ENCODE results near the gene TMEM181. TPM values are rescaled to one million over a fixed set of nuclear protein-coding genes. Genes with fewer than 3 reads are reported as not detected.
"Not testable (repeated sequence)": the region's sequence is repeated elsewhere in the genome, so short reads cannot be mapped to it uniquely, and the experiment has no call there.

Gene TMEM181
- total RNA-seq, 1 experiment from 2014 or later, result 31.6 TPM

DNA sequence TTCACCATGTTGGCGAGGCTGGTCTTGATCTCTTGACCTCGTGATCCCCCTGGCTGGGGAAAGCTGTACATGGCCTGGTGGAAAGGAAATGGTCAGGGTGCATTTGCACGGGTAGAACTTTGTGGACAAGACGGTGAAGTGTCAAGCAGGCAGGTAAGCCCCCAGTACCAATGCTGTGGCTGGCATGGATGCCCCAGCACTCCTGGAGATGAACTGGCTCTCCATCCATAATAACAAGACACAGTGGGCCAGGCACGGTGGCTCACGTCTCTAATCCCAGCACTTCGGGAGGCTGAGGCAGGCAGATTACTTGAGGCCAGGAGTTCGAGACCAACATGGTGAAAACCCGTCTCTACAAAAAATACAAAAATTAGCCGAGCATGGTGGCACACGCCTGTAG, 37.3 kb upstream of the TMEM181 start:
- peaks cover 7% of the 10 kb centered on the region for H3K9me3 ChIP-seq (ENCODE audit: low read depth, low read length, poor library complexity, severe bottlenecking)
- no peak for TF ChIP-seq EZH2 (IDR thresholded peaks at IDR 0.05; ENCODE audit: borderline replicate concordance, low read depth, low read length, poor library complexity, severe bottlenecking)
- DNase-seq (ENCODE audit: low spot score), result no peak

DNA sequence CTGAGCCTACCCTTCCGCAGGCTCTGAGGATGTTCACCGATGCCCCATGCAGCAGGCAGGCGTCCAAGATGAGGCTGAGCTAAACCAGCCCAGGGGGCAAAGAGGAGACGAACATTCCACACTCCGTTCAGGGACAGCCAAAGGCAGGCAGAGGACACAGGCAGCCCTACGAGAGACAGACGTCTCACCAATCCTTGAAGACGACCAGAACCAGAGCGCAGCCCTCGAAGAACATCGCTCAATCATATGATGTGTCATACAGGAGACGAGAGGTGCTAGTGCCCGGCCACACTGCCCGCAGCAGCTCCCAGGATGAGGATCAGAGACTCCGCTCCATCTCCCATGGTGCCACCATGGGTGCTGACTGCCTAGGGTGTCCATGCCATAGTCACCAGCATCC, 35.6 kb upstream of the TMEM181 start:
- H3K9me3 ChIP-seq (ENCODE audit: low read depth, low read length, poor library complexity, severe bottlenecking), result peaks cover 7% of the 10 kb centered on the region
- TF ChIP-seq, protein P1, sequence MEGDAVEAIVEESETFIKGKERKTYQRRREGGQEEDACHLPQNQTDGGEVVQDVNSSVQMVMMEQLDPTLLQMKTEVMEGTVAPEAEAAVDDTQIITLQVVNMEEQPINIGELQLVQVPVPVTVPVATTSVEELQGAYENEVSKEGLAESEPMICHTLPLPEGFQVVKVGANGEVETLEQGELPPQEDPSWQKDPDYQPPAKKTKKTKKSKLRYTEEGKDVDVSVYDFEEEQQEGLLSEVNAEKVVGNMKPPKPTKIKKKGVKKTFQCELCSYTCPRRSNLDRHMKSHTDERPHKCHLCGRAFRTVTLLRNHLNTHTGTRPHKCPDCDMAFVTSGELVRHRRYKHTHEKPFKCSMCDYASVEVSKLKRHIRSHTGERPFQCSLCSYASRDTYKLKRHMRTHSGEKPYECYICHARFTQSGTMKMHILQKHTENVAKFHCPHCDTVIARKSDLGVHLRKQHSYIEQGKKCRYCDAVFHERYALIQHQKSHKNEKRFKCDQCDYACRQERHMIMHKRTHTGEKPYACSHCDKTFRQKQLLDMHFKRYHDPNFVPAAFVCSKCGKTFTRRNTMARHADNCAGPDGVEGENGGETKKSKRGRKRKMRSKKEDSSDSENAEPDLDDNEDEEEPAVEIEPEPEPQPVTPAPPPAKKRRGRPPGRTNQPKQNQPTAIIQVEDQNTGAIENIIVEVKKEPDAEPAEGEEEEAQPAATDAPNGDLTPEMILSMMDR (conservative IDR thresholded peaks at IDR 0.05; ENCODE audit: low read depth, low read length), result no peak
- TF ChIP-seq EZH2 (IDR thresholded peaks at IDR 0.05; ENCODE audit: borderline replicate concordance, low read depth, low read length, poor library complexity, severe bottlenecking), result no peak
- ChIA-PET POLR2A (ENCODE audit: low non-redundant PET) (no interaction called here), CTCF (no interaction called here)
- DNase-seq (ENCODE audit: low spot score), result no peak
- H3K27ac ChIP-seq (ENCODE audit: low read depth, low read length, poor library complexity, severe bottlenecking), result no peak overlapping the region
- H3K36me3 ChIP-seq (ENCODE audit: insufficient read depth, low read length, poor library complexity, severe bottlenecking), result no peaks in the 10 kb centered on the region
- peaks cover 5% of the 10 kb centered on the region for H3K4me1 ChIP-seq (ENCODE audit: insufficient read depth, low read length, poor library complexity, severe bottlenecking)
- H3K4me3 ChIP-seq (ENCODE audit: low read depth, low read length, poor library complexity, severe bottlenecking), result no peak overlapping the region
- H3K27me3 ChIP-seq (replicated peaks; ENCODE audit: insufficient read depth, low read depth, low read length, poor library complexity), result no peaks in the 10 kb centered on the region
- no TSS peak for BruUV-seq (replicated peaks)
- intact Hi-C loops (cut with micrococcal nuclease; ENCODE audit: unreplicated experiment), result no loop called here

More for the DNA sequence above, 37.3 kb upstream of the TMEM181 start:
- CTCF ChIA-PET, result no interaction called here
- H3K4me1 ChIP-seq (ENCODE audit: insufficient read depth, low read length, poor library complexity, severe bottlenecking), result peaks cover 19% of the 10 kb centered on the region
- H3K27ac ChIP-seq (ENCODE audit: low read depth, low read length, poor library complexity, severe bottlenecking), result no peak overlapping the region
- intact Hi-C loops (cut with micrococcal nuclease; ENCODE audit: unreplicated experiment), result no loop called here
- no TSS peak for BruUV-seq (replicated peaks)
- POLR2A ChIA-PET (ENCODE audit: low non-redundant PET), result no interaction called here
- no peaks in the 10 kb centered on the region for H3K36me3 ChIP-seq (ENCODE audit: insufficient read depth, low read length, poor library complexity, severe bottlenecking)
- H3K4me3 ChIP-seq (ENCODE audit: low read depth, low read length, poor library complexity, severe bottlenecking), result no peak overlapping the region
- H3K27me3 ChIP-seq (replicated peaks; ENCODE audit: insufficient read depth, low read depth, low read length, poor library complexity), result no peaks in the 10 kb centered on the region

DNA sequence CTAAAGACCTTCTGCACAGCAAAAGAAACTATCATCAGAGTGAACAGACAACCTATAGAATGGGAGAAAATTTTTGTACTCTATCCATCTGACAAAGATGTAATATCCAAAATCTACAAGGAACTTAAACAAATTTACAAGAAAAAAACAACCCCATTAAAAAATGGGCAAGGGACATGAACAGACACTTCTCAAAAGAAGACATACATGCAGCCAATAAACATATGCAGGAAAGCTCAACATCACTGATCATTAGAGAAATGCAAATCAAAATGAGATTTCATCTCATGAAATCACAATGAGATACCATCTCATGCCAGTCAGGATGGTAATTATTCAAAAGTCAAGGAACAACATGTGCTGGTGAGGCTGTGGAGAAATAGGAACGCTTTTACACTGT, 32.0 kb upstream of the TMEM181 start:
- H3K36me3 ChIP-seq (ENCODE audit: insufficient read depth, low read length, poor library complexity, severe bottlenecking); H3K9me3 ChIP-seq (ENCODE audit: low read depth, low read length, poor library complexity, severe bottlenecking); CTCF ChIA-PET; intact Hi-C loops (cut with micrococcal nuclease; ENCODE audit: unreplicated experiment); H3K27ac ChIP-seq (ENCODE audit: low read depth, low read length, poor library complexity, severe bottlenecking); POLR2A ChIA-PET (ENCODE audit: low non-redundant PET); DNase-seq (ENCODE audit: low spot score); H3K4me3 ChIP-seq (ENCODE audit: low read depth, low read length, poor library complexity, severe bottlenecking); BruUV-seq (replicated peaks); H3K4me1 ChIP-seq (ENCODE audit: insufficient read depth, low read length, poor library complexity, severe bottlenecking); H3K27me3 ChIP-seq (replicated peaks; ENCODE audit: insufficient read depth, low read depth, low read length, poor library complexity): not testable (repeated sequence)

DNA sequence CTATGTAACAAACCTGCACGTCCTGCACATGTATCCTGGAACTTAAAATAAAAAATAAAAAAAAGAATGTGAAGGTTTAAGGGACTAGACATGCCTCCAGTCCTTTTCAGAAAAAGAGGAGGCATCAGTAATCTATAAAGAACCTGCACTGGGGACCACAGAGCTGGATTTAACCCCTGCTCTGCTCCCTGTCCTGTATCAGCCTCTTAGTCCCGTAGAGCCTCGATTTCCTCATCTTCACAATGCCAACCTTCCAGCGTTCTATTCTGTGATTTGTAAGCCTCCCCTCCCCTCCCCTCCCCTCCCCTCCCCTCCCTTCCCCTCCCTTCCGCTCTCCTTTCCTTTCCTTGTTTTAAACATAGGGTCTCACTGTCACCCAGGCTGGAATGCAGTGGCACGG, 31.1 kb upstream of the TMEM181 start:
- DNase-seq (ENCODE audit: low spot score), result no peak

More for the DNA sequence above, 31.1 kb upstream of the TMEM181 start:
- intact Hi-C loops (cut with micrococcal nuclease; ENCODE audit: unreplicated experiment), result no loop called here
- Histone ChIP-seq H3K27me3 (replicated peaks; ENCODE audit: insufficient read depth, low read depth, low read length, poor library complexity) (no peaks in the 10 kb centered on the region), H3K36me3 (ENCODE audit: insufficient read depth, low read length, poor library complexity, severe bottlenecking) (no peaks in the 10 kb centered on the region), H3K9me3 (ENCODE audit: low read depth, low read length, poor library complexity, severe bottlenecking) (peaks cover 7% of the 10 kb centered on the region), H3K4me3 (ENCODE audit: low read depth, low read length, poor library complexity, severe bottlenecking) (no peak overlapping the region), H3K27ac (ENCODE audit: low read depth, low read length, poor library complexity, severe bottlenecking) (no peak overlapping the region), H3K4me1 (ENCODE audit: insufficient read depth, low read length, poor library complexity, severe bottlenecking) (no peaks in the 10 kb centered on the region)
- no peak for TF ChIP-seq EZH2 (IDR thresholded peaks at IDR 0.05; ENCODE audit: borderline replicate concordance, low read depth, low read length, poor library complexity, severe bottlenecking)
- TF ChIP-seq, protein P1 (conservative IDR thresholded peaks at IDR 0.05; ENCODE audit: low read depth, low read length), result no peak
- no TSS peak for BruUV-seq (replicated peaks)
- CTCF ChIA-PET, result no interaction called here
- POLR2A ChIA-PET (ENCODE audit: low non-redundant PET), result no interaction called here
